Thoracic aorta (tissue), 2 donors: Measurements from ENCODE around the gene ZEB1. TPM values are rescaled to one million over a fixed set of nuclear protein-coding genes. Genes with fewer than 3 reads are reported as not detected.
"Not testable (repeated sequence)": the region's sequence is repeated elsewhere in the genome, so short reads cannot be mapped to it uniquely, and the experiment has no call there.

ENCODE experiments used
- ATAC-seq: fragments of 150-250 bp; one replicate; pipeline ENCODE4 v1.8.0; 2017; ENCODE audit warnings: low read depth; ENCODE audit not compliant: insufficient number of reproducible peaks, low FRiP score
- DNase-seq: peaks from one replicate; pipeline ENCODE4 v3.0.0-alpha.2; 2020; ENCODE audit warnings: low spot score
- H3K27ac ChIP-seq, 2 donors: fragments of 200-600 bp; sonication (generic); 1 replicate in 1 of 2; 2 replicates in 1 of 2; pipeline ENCODE4 v1.5.1; 2016; ENCODE audit warnings: mild to moderate bottlenecking in 2 of 2, moderate library complexity in 2 of 2
- H3K27me3 ChIP-seq: fragments of 200-600 bp; sonication (generic); replicated peaks from 2 replicates; pipeline ENCODE4 v1.6.0; 2016; ENCODE audit warnings: mild to moderate bottlenecking; ENCODE audit not compliant: insufficient read depth
- H3K36me3 ChIP-seq: fragments of 200-600 bp; sonication (generic); one replicate; pipeline ENCODE4 v1.5.1; 2016
- H3K4me1 ChIP-seq, 2 donors: fragments of 200-600 bp; sonication (generic); 1 replicate in 1 of 2; 2 replicates in 1 of 2; pipeline versions ENCODE4 v1.5.1 to v1.6.0; 2016; ENCODE audit warnings: low read depth in 2 of 2, mild to moderate bottlenecking in 1 of 2; ENCODE audit not compliant: control insufficient read depth in 1 of 2
- H3K4me3 ChIP-seq: fragments of 200-600 bp; sonication (generic); 2 replicates; pipeline ENCODE4 v1.5.1; 2016; ENCODE audit warnings: mild to moderate bottlenecking
- H3K9me3 ChIP-seq: fragments of 200-600 bp; sonication (generic); 2 replicates; pipeline ENCODE4 v1.5.1; 2016
- CTCF ChIP-seq: fragments of 200-600 bp; sonication (generic); IDR thresholded peaks from one replicate; pipeline ENCODE4 v1.5.1; 2019; ENCODE audit warnings: antibody characterized with exemption
- total RNA-seq, 2 donors: library from RNA; depleted of rRNA; stranded (reverse); fragments of >200 nt; gene quantifications; one replicate each; pipeline versions ENCODE4 v1.1.0 to v1.2.3, GENCODE V29; 2016

Gene ZEB1
- total RNA-seq, 2 donors from 2014 or later: 101 to 179 TPM

GRCh38 chr10:31399171-31399570 is 80.2 kb downstream of the ZEB1 start:
- H3K36me3 ChIP-seq: no peaks in the 10 kb centered on the region
- H3K27ac ChIP-seq: peak overlapping the region; percentile 38 to 65
- no peaks in the 10 kb centered on the region for H3K9me3 ChIP-seq
- DNase-seq (no peak), ATAC-seq (no peak)
- TF ChIP-seq CTCF: no peak
- H3K4me3 ChIP-seq: no peak overlapping the region
- no peaks in the 10 kb centered on the region for H3K27me3 ChIP-seq
- H3K4me1 ChIP-seq: peaks cover 53 to 75% of the 10 kb centered on the region in 2 donors

GRCh38 chr10:31399631-31400030 is 80.6 kb downstream of the ZEB1 start:
- DNase-seq (peak; percentile 3), ATAC-seq (no peak)
- H3K27me3 ChIP-seq: no peaks in the 10 kb centered on the region
- H3K27ac ChIP-seq: peak overlapping the region; percentile 38 to 65
- H3K36me3 ChIP-seq: no peaks in the 10 kb centered on the region
- no peak for TF ChIP-seq CTCF
- peaks cover 56 to 78% of the 10 kb centered on the region in 2 donors for H3K4me1 ChIP-seq
- no peaks in the 10 kb centered on the region for H3K9me3 ChIP-seq
- no peak overlapping the region for H3K4me3 ChIP-seq

GRCh38 chr10:31401287-31401686 is 82.3 kb downstream of the ZEB1 start:
- peaks cover 49 to 72% of the 10 kb centered on the region in 2 donors for H3K4me1 ChIP-seq
- no peak overlapping the region for H3K4me3 ChIP-seq
- H3K27me3 ChIP-seq: no peaks in the 10 kb centered on the region
- H3K36me3 ChIP-seq: no peaks in the 10 kb centered on the region
- TF ChIP-seq CTCF: no peak
- no peak overlapping the region for H3K27ac ChIP-seq
- DNase-seq (no peak), ATAC-seq (no peak)
- H3K9me3 ChIP-seq: no peaks in the 10 kb centered on the region

GRCh38 chr10:31404640-31405039 is 85.6 kb downstream of the ZEB1 start:
- Histone ChIP-seq H3K27ac (no peak overlapping the region), H3K4me3 (no peak overlapping the region), H3K9me3 (no peaks in the 10 kb centered on the region), H3K36me3 (no peaks in the 10 kb centered on the region), H3K4me1 (peaks cover 26 to 46% of the 10 kb centered on the region in 2 donors), H3K27me3 (no peaks in the 10 kb centered on the region)
- no peak for TF ChIP-seq CTCF
- DNase-seq (no peak), ATAC-seq (no peak)

GRCh38 chr10:31405829-31406228 is 86.8 kb downstream of the ZEB1 start:
- H3K27me3 ChIP-seq, ATAC-seq, H3K36me3 ChIP-seq, H3K27ac ChIP-seq, H3K9me3 ChIP-seq, DNase-seq, H3K4me3 ChIP-seq: not testable (repeated sequence)
- H3K4me1 ChIP-seq: peaks cover 18 to 36% of the 10 kb centered on the region in 2 donors

- not testable (repeated sequence) for H3K27ac ChIP-seq, H3K36me3 ChIP-seq, H3K9me3 ChIP-seq, DNase-seq, H3K4me3 ChIP-seq, H3K27me3 ChIP-seq, ATAC-seq
- peaks cover 2 to 12% of the 10 kb centered on the region in 2 donors for H3K4me1 ChIP-seq
These were observed 93.4 kb downstream of the ZEB1 start for GRCh38 chr10:31412397-31412796.
